Measurements from ENCODE around the gene PFKFB3.
A peak's percentile ranks its signal among the peaks of the same experiment; 100 is the strongest.

Gene PFKFB3

GRCh38 chr10:6212806-6213205 is 10.1 kb downstream of the PFKFB3 start:
- peaks cover 0 to 47% of the 10 kb centered on the region in 2 experiments; a peak in 2 of 3 replicates for H3K36me3 ChIP-seq (ENCODE audit: control insufficient read depth in 2 of 2, insufficient read depth in 1 of 2, low read length in 2 of 2)
- no peaks in the 10 kb centered on the region for H3K9me3 ChIP-seq (ENCODE audit: control insufficient read depth, insufficient read depth, low read depth, low read length)
- ChIA-PET CTCF (interaction anchor here (0.6 to 1.3 kb wide), 3 partner anchors 10 to 189 kb away, joined by 3 to 5 read pairs (median 3); partner anchors contain the start of gene PFKFB3), POLR2A (interaction anchor here (0.6 to 1.7 kb wide), 2 partner anchors 10 to 55 kb away, joined by 3 to 4 read pairs; partner anchors contain the start of gene PFKFB3)
- TF ChIP-seq OVOL3 (tag by site-specific recombination; IDR thresholded peaks at IDR 0.05) (no peak), WT1 (tag by site-specific recombination; IDR thresholded peaks at IDR 0.05) (no peak), ZFP3 (tag by site-specific recombination; IDR thresholded peaks at IDR 0.05; ENCODE audit: low read depth) (no peak), ZNF48 (tag by site-specific recombination; IDR thresholded peaks at IDR 0.05) (no peak), KLF17 (tag by site-specific recombination; IDR thresholded peaks at IDR 0.05) (no peak), ZNF610 (tag by site-specific recombination; IDR thresholded peaks at IDR 0.05; ENCODE audit: borderline replicate concordance) (no peak), INSM2 (tag by site-specific recombination; IDR thresholded peaks at IDR 0.05) (no peak)
- no peak overlapping the region for H3K4me3 ChIP-seq (ENCODE audit: low read depth, low read length)
- no peak overlapping the region for H3K27ac ChIP-seq (ENCODE audit: extremely low read depth, low read depth, low read length)
- peaks cover 8% of the 10 kb centered on the region; the same call in 1 of the 2 replicates for H3K4me1 ChIP-seq (ENCODE audit: control insufficient read depth, insufficient read depth, low read length)

- Histone ChIP-seq H3K27ac (ENCODE audit: extremely low read depth, low read depth, low read length) (no peak overlapping the region), H3K4me3 (ENCODE audit: low read depth, low read length) (no peak overlapping the region), H3K4me1 (ENCODE audit: control insufficient read depth, insufficient read depth, low read length) (peaks cover 8% of the 10 kb centered on the region; the same call in 1 of the 2 replicates), H3K36me3 (ENCODE audit: control insufficient read depth in 2 of 2, insufficient read depth in 1 of 2, low read length in 2 of 2) (peaks cover 0 to 50% of the 10 kb centered on the region in 2 experiments; a peak in 2 of 3 replicates), H3K9me3 (ENCODE audit: control insufficient read depth, insufficient read depth, low read depth, low read length) (no peaks in the 10 kb centered on the region)
- TF ChIP-seq ZNF510 (tag by site-specific recombination; IDR thresholded peaks at IDR 0.05; ENCODE audit: insufficient replicate concordance) = no peak
- TF ChIP-seq ZNF121 (tag by site-specific recombination; IDR thresholded peaks at IDR 0.05) = peak; percentile 83
- ChIA-PET CTCF (interaction anchor here (0.6 to 1.3 kb wide), 2 partner anchors 11 to 35 kb away, joined by 3 to 5 read pairs; partner anchors contain the start of gene PFKFB3), POLR2A (no interaction called here)
Observed at GRCh38 chr10:6213257-6213905, 10.6 kb downstream of the PFKFB3 start.

GRCh38 chr10:6213908-6214307 is 11.2 kb downstream of the PFKFB3 start:
- TF ChIP-seq KLF9 (tag by site-specific recombination; IDR thresholded peaks at IDR 0.05; ENCODE audit: low read depth) (no peak), ZNF560 (tag by site-specific recombination; IDR thresholded peaks at IDR 0.05; ENCODE audit: borderline replicate concordance) (no peak), ZNF37A (tag by site-specific recombination; IDR thresholded peaks at IDR 0.05) (no peak), ZEB2 (tag by site-specific recombination; IDR thresholded peaks at IDR 0.05) (no peak), SP2 (tag by site-specific recombination; IDR thresholded peaks at IDR 0.05) (no peak), ZNF610 (tag by site-specific recombination; IDR thresholded peaks at IDR 0.05; ENCODE audit: borderline replicate concordance) (no peak), ZNF280D (tag by site-specific recombination; IDR thresholded peaks at IDR 0.05) (no peak)
- H3K4me3 ChIP-seq (ENCODE audit: low read depth, low read length) = no peak overlapping the region
- no peak overlapping the region for H3K27ac ChIP-seq (ENCODE audit: extremely low read depth, low read depth, low read length)
- CTCF ChIA-PET = interaction anchor here (0.6 to 1.3 kb wide), 2 partner anchors 11 to 148 kb away, joined by 3 to 5 read pairs; partner anchors contain the start of gene PFKFB3
- peaks cover 4% of the 10 kb centered on the region; the same call in 1 of the 2 replicates for H3K4me1 ChIP-seq (ENCODE audit: control insufficient read depth, insufficient read depth, low read length)
- H3K36me3 ChIP-seq (ENCODE audit: control insufficient read depth in 2 of 2, insufficient read depth in 1 of 2, low read length in 2 of 2) = peaks cover 0 to 55% of the 10 kb centered on the region in 2 experiments; a peak in 2 of 3 replicates
- POLR2A ChIA-PET = no interaction called here
- H3K9me3 ChIP-seq (ENCODE audit: control insufficient read depth, insufficient read depth, low read depth, low read length) = no peaks in the 10 kb centered on the region
